OCI-LY7 (cell line): ENCODE measurements around the gene BFSP2. TPM values are rescaled to one million over a fixed set of nuclear protein-coding genes. Genes with fewer than 3 reads are reported as not detected.

Source experiments
- BruUV-seq: library from RNA; stranded (reverse); fragments of 400-500 nt; replicated peaks from 2 replicates; lab custom pipeline; 2021; lab: Mats Ljungman, UMichigan
- CTCF ChIA-PET: fragments of 300-600 bp; sonication (Branson Sonifier 250); formaldehyde crosslinking; loops from one replicate; lab custom pipeline; 2022; ENCODE audit warnings: antibody characterized with exemption; ENCODE audit not compliant: unreplicated experiment; lab: Charles Lee
- POLR2A ChIA-PET: fragments of 300-600 bp; sonication (Branson Sonifier 250); formaldehyde crosslinking; loops from one replicate; lab custom pipeline; 2022; ENCODE audit warnings: antibody characterized with exemption; lab: Charles Lee
- DNase-seq: peaks from one replicate; pipeline ENCODE4 v3.0.0-alpha.2; 2015; ENCODE audit warnings: low spot score
- H2AFZ ChIP-seq: fragments of 200-600 bp; sonication (generic), shearing (Covaris generic); 2 replicates; pipeline ENCODE4 v1.6.1; 2014; ENCODE audit warnings: mild to moderate bottlenecking, antibody characterized with exemption, low read length, moderate library complexity
- H3K27ac ChIP-seq: fragments of 200-600 bp; sonication (generic); 2 replicates; pipeline ENCODE4 v1.5.1; 2014; ENCODE audit warnings: mixed run types, low read depth, mild to moderate bottlenecking, moderate library complexity, low read length, inconsistent platforms; ENCODE audit not compliant: poor library complexity, severe bottlenecking
- H3K36me3 ChIP-seq: fragments of 200-600 bp; sonication (generic); 2 replicates; pipeline ENCODE4 v1.6.1; 2014; ENCODE audit warnings: mild to moderate bottlenecking, antibody characterized with exemption, low read length, moderate library complexity, mixed read lengths; ENCODE audit not compliant: insufficient read depth
- H3K4me1 ChIP-seq: fragments of 200-600 bp; sonication (generic); 2 replicates; pipeline ENCODE4 v1.5.1; 2014; ENCODE audit warnings: mild to moderate bottlenecking, low read length; ENCODE audit not compliant: insufficient read depth, poor library complexity, severe bottlenecking
- H3K4me2 ChIP-seq: fragments of 200-600 bp; sonication (generic); 2 replicates; pipeline ENCODE4 v1.6.1; 2014; ENCODE audit warnings: mild to moderate bottlenecking, low read length
- H3K4me3 ChIP-seq: fragments of 200-600 bp; sonication (generic); 2 replicates; pipeline ENCODE4 v1.5.1; 2014; ENCODE audit warnings: mild to moderate bottlenecking, low read depth, low read length; ENCODE audit not compliant: poor library complexity, severe bottlenecking
- H3K79me2 ChIP-seq: fragments of 200-600 bp; sonication (generic); 2 replicates; pipeline ENCODE4 v1.6.1; 2016; ENCODE audit warnings: low read depth, mild to moderate bottlenecking, low read length, moderate library complexity, mixed read lengths; ENCODE audit not compliant: insufficient read depth
- H3K9me2 ChIP-seq: fragments of 200-600 bp; sonication (generic); 2 replicates; pipeline ENCODE4 v1.6.1; 2016; ENCODE audit warnings: mild to moderate bottlenecking, low read length, mixed read lengths; ENCODE audit not compliant: insufficient read depth
- H3K9me3 ChIP-seq: fragments of 200-600 bp; sonication (generic); 2 replicates; pipeline ENCODE4 v1.6.1; 2014; ENCODE audit warnings: mild to moderate bottlenecking, mixed run types, low read length, mixed read lengths
- H4K20me1 ChIP-seq: fragments of 200-600 bp; sonication (generic); 2 replicates; pipeline ENCODE4 v1.6.1; 2014; ENCODE audit warnings: mild to moderate bottlenecking, antibody characterized with exemption, low read length, moderate library complexity, mixed read lengths; ENCODE audit not compliant: insufficient read depth
- EZH2phosphoT487 ChIP-seq: fragments of 200-600 bp; sonication (generic); IDR thresholded peaks from 2 replicates; pipeline ENCODE4 v1.6.1; 2018; ENCODE audit warnings: low read depth, borderline replicate concordance, mild to moderate bottlenecking, mixed run types, antibody characterized with exemption, low read length, moderate library complexity, mixed read lengths
- intact Hi-C: fragments of 100-400 bp; cut with micrococcal nuclease; formaldehyde crosslinking; loops from one replicate; pipeline ENCODE4 v1.10.0; 2022; ENCODE audit not compliant: unreplicated experiment
- total RNA-seq, 2 experiments: library from RNA; depleted of rRNA in 1 of 2; stranded (reverse); fragments of >200 nt in 1 of 2; shearing (Covaris generic) in 1 of 2; gene quantifications; 2 replicates each; pipeline ENCODE4 v1.2.3, GENCODE V29; 2014 to 2022
- TF ChIP-seq, protein P1 (sequence below): fragments of 200-600 bp; sonication (generic); conservative IDR thresholded peaks from 2 replicates; pipeline ENCODE4 v1.5.1; 2014; ENCODE audit warnings: mild to moderate bottlenecking, antibody characterized with exemption, low read length, moderate library complexity, mixed read lengths

BFSP2 gene
- total RNA-seq, 2 experiments from 2014 or later, result 11.7 to 25.1 TPM

DNA sequence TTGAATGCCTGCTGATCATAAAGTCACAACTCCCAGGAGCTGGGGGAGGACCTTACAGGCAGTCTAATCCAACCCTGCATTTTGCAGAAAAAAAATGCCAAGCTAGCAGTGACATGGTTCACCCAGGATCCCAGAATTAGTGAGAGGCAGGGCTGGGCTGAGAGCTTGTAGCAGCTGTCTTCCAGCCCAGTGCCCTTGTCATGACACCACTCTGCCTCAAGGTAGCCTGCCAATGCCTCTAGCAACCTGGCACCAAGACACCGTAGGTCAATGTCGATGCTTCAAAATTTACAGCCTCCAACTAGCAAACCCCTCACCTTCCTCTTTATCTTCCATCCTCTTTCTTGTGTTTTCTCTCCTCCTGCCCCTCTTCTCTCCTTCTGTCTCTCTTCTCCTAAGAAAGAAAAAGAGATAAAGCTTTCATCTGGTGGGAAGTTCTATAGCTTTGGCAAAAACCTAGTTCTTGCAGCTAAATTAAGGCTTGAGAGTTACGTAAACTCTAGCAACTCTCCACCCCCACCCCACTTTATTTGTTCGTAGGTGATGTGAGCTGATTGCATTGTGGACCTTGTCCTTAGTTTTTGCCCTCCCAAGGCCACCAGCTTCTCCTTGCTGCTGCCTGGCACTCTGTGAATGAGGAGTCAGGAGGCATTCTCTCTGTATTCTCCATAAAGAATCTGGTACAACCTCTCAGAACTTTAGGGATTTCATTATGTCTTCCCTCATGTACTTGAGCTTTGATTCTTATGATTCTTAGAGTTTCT lies 18.3 kb upstream of the BFSP2 start:
- Histone ChIP-seq H3K27ac (no peak overlapping the region), H3K79me2 (no peaks in the 10 kb centered on the region), H3K9me2 (no peaks in the 10 kb centered on the region), H3K9me3 (no peaks in the 10 kb centered on the region), H3K36me3 (no peaks in the 10 kb centered on the region), H2AFZ (no peak overlapping the region), H3K4me1 (no peaks in the 10 kb centered on the region), H3K4me2 (no peak overlapping the region), H4K20me1 (no peaks in the 10 kb centered on the region), H3K4me3 (no peak overlapping the region)
- intact Hi-C loops, result loop anchor here (5.0 kb wide), 1 partner anchor 339 kb away; no protein-coding TSS in a partner anchor
- no peak for TF ChIP-seq EZH2phosphoT487
- TF ChIP-seq, protein P1, sequence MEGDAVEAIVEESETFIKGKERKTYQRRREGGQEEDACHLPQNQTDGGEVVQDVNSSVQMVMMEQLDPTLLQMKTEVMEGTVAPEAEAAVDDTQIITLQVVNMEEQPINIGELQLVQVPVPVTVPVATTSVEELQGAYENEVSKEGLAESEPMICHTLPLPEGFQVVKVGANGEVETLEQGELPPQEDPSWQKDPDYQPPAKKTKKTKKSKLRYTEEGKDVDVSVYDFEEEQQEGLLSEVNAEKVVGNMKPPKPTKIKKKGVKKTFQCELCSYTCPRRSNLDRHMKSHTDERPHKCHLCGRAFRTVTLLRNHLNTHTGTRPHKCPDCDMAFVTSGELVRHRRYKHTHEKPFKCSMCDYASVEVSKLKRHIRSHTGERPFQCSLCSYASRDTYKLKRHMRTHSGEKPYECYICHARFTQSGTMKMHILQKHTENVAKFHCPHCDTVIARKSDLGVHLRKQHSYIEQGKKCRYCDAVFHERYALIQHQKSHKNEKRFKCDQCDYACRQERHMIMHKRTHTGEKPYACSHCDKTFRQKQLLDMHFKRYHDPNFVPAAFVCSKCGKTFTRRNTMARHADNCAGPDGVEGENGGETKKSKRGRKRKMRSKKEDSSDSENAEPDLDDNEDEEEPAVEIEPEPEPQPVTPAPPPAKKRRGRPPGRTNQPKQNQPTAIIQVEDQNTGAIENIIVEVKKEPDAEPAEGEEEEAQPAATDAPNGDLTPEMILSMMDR, result no peak
- ChIA-PET CTCF (no interaction called here), POLR2A (interaction anchor here (0.9 to 1.2 kb wide), 3 partner anchors 9 to 27 kb away, joined by 3 to 7 read pairs (median 3); no protein-coding TSS in a partner anchor)
- no peak for DNase-seq
- no TSS peak for BruUV-seq

DNA sequence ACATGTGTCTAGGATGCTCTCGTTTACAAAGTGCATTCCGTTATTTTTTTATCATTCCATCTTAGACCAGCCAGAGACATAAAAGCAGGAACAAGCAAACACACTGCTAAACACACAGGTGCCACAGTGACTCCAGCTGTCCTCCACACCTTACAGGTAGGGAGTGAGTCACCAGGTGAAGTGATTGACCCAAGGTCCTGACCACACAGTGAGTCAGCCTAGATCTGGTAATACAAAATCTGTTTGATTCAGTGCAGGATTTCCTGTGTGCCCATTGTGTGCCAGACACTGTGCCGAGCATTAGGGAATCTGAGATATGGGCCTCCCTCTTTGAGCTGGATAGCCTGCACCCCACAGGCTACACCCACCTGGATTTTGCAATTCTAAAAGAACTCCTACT lies 16.7 kb upstream of the BFSP2 start:
- no peaks in the 10 kb centered on the region for H4K20me1 ChIP-seq
- POLR2A ChIA-PET, result interaction anchor here (0.6 to 0.8 kb wide), 2 partner anchors 28 to 211 kb away, joined by 4 to 5 read pairs; no protein-coding TSS in a partner anchor
- H3K4me2 ChIP-seq, result no peak overlapping the region
- H3K9me3 ChIP-seq, result no peaks in the 10 kb centered on the region
- no peaks in the 10 kb centered on the region for H3K36me3 ChIP-seq
- H3K4me1 ChIP-seq, result no peaks in the 10 kb centered on the region
- intact Hi-C loops, result loop anchor here (5.0 kb wide), 1 partner anchor 341 kb away; no protein-coding TSS in a partner anchor
- no peak overlapping the region for H3K4me3 ChIP-seq
- no peaks in the 10 kb centered on the region for H3K9me2 ChIP-seq
- H3K27ac ChIP-seq, result no peak overlapping the region
- no peaks in the 10 kb centered on the region for H3K79me2 ChIP-seq
- no TSS peak for BruUV-seq
- no peak overlapping the region for H2AFZ ChIP-seq
- CTCF ChIA-PET, result no interaction called here
- no peak for TF ChIP-seq EZH2phosphoT487
- TF ChIP-seq, protein P1, result no peak
- no peak for DNase-seq

DNA sequence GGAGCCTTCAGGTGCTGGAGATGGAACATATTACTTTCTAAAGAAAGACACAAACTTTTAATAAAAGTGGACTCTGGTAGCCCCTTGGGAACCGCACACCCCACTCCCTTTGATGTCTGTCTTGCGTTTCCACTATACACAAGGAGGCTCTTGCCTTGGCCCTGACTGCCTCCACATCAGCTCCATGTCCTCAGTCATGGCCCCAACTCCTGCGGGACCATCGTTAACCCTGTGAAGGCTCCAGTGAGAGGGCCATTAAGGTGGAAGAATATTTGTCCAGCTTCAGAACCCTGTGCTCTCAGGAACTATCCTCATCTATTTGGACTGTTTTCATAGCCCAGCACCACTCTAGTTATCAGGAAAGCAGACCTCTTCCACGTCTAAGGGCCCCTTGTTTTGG lies 16.1 kb upstream of the BFSP2 start:
- Histone ChIP-seq H4K20me1 (no peaks in the 10 kb centered on the region), H3K27ac (no peak overlapping the region), H3K79me2 (no peaks in the 10 kb centered on the region), H2AFZ (no peak overlapping the region), H3K9me2 (no peaks in the 10 kb centered on the region), H3K36me3 (no peaks in the 10 kb centered on the region), H3K4me2 (no peak overlapping the region), H3K9me3 (no peaks in the 10 kb centered on the region), H3K4me3 (no peak overlapping the region), H3K4me1 (peaks cover 2% of the 10 kb centered on the region)
- ChIA-PET POLR2A (no interaction called here), CTCF (no interaction called here)
- intact Hi-C loops, result loop anchor here (5.0 kb wide), 1 partner anchor 341 kb away; no protein-coding TSS in a partner anchor
- no peak for DNase-seq
- BruUV-seq, result no TSS peak
- TF ChIP-seq, protein P1, result no peak
